ENCODE measurements around the gene DBN1. TPM values are rescaled to one million over a fixed set of nuclear protein-coding genes. Genes with fewer than 3 reads are reported as not detected.
A peak's percentile ranks its signal among the peaks of the same experiment; 100 is the strongest.

The DBN1 gene
- total RNA-seq, 1 donor from 2014 or later, result 1,261 TPM

- H3K4me1 Mint-ChIP-seq (ENCODE audit: low read depth, unreplicated experiment), result peaks cover 40% of the 10 kb centered on the region
- TF ChIP-seq CTCF (IDR thresholded peaks at IDR 0.05; ENCODE audit: partially characterized antibody, unreplicated experiment), result no peak
- peaks cover 17% of the 10 kb centered on the region for H3K27me3 Mint-ChIP-seq (ENCODE audit: unreplicated experiment)
- no peaks in the 10 kb centered on the region for H3K36me3 Mint-ChIP-seq (ENCODE audit: unreplicated experiment)
- peak overlapping the region; percentile 75 for H3K4me3 Mint-ChIP-seq (ENCODE audit: unreplicated experiment)
- DNase-seq, result peak; percentile 60
- peak overlapping the region; percentile 81 for H3K27ac Mint-ChIP-seq (ENCODE audit: unreplicated experiment)
- peaks cover 16% of the 10 kb centered on the region for H3K9me3 Mint-ChIP-seq (ENCODE audit: unreplicated experiment)
Observed at GRCh38 chr5:177498013-177498787, 24.8 kb upstream of the DBN1 start.

GRCh38 chr5:177497292-177498012 is 24.0 kb upstream of the DBN1 start, which contains the start of gene PDLIM7:
TSS of gene PDLIM7 (minus strand) at chr5:177497604. CDS start at chr5:177496512, 1,092 bp downstream.
- peaks cover 15% of the 10 kb centered on the region for H3K9me3 Mint-ChIP-seq (ENCODE audit: unreplicated experiment)
- H3K4me3 Mint-ChIP-seq (ENCODE audit: unreplicated experiment), result peak within 1 kb of the TSS; percentile 85
- peak within 1 kb of the TSS; percentile 92 for H3K27ac Mint-ChIP-seq (ENCODE audit: unreplicated experiment)
- peaks cover 39% of the 10 kb centered on the region for H3K4me1 Mint-ChIP-seq (ENCODE audit: low read depth, unreplicated experiment)
- no peaks in the 10 kb centered on the region for H3K36me3 Mint-ChIP-seq (ENCODE audit: unreplicated experiment)
- peaks cover 21% of the 10 kb centered on the region for H3K27me3 Mint-ChIP-seq (ENCODE audit: unreplicated experiment)
- no peak for TF ChIP-seq CTCF (IDR thresholded peaks at IDR 0.05; ENCODE audit: partially characterized antibody, unreplicated experiment)
- DNase-seq, result peak; percentile 97

GRCh38 chr5:177496727-177497291 is 23.4 kb upstream of the DBN1 start:
- H3K36me3 Mint-ChIP-seq (ENCODE audit: unreplicated experiment), result no peaks in the 10 kb centered on the region
- peaks cover 15% of the 10 kb centered on the region for H3K27me3 Mint-ChIP-seq (ENCODE audit: unreplicated experiment)
- TF ChIP-seq CTCF (IDR thresholded peaks at IDR 0.05; ENCODE audit: partially characterized antibody, unreplicated experiment), result no peak
- peak overlapping the region; percentile 92 for H3K27ac Mint-ChIP-seq (ENCODE audit: unreplicated experiment)
- H3K9me3 Mint-ChIP-seq (ENCODE audit: unreplicated experiment), result peaks cover 10% of the 10 kb centered on the region
- peaks cover 32% of the 10 kb centered on the region for H3K4me1 Mint-ChIP-seq (ENCODE audit: low read depth, unreplicated experiment)
- H3K4me3 Mint-ChIP-seq (ENCODE audit: unreplicated experiment), result peak overlapping the region; percentile 85
- DNase-seq, result peak; percentile 86

GRCh38 chr5:177496070-177496726 is 22.8 kb upstream of the DBN1 start:
- Mint-ChIP-seq H3K4me3 (ENCODE audit: unreplicated experiment) (peak overlapping the region; percentile 85), H3K4me1 (ENCODE audit: low read depth, unreplicated experiment) (peaks cover 27% of the 10 kb centered on the region), H3K27ac (ENCODE audit: unreplicated experiment) (peak overlapping the region; percentile 92), H3K9me3 (ENCODE audit: unreplicated experiment) (peaks cover 10% of the 10 kb centered on the region), H3K36me3 (ENCODE audit: unreplicated experiment) (no peaks in the 10 kb centered on the region), H3K27me3 (ENCODE audit: unreplicated experiment) (peaks cover 15% of the 10 kb centered on the region)
- no peak for DNase-seq
- TF ChIP-seq CTCF (IDR thresholded peaks at IDR 0.05; ENCODE audit: partially characterized antibody, unreplicated experiment), result peak; percentile 34
